B cell (primary cell): ENCODE measurements around the gene MBP. TPM values are rescaled to one million over a fixed set of nuclear protein-coding genes. Genes with fewer than 3 reads are reported as not detected.

Experiments used
- ATAC-seq: fragments of 200-7000 bp; cut with Tn5 transposase; one replicate; pipeline ENCODE4 v1.10.0; 2021; ENCODE audit warnings: low read depth, mild to moderate bottlenecking, moderate number of reproducible peaks, moderate library complexity
- CTCF ChIA-PET: fragments of 350-600 bp; sonication (Branson Sonifier 250); formaldehyde crosslinking; loops from one replicate; lab custom pipeline; 2021; ENCODE audit warnings: antibody characterized with exemption, inconsistent platforms; lab: Charles Lee
- POLR2A ChIA-PET: fragments of 350-600 bp; sonication (Branson Sonifier 250); formaldehyde crosslinking; loops from one replicate; lab custom pipeline; 2021; ENCODE audit warnings: antibody characterized with exemption; lab: Charles Lee
- DNase-seq: peaks from one replicate; pipeline ENCODE4 v3.0.0; 2013
- H2AFZ ChIP-seq: 2 replicates; pipeline ENCODE4 v1.6.1; 2012; ENCODE audit warnings: mild to moderate bottlenecking, low read depth, low read length; ENCODE audit not compliant: insufficient read depth, poor library complexity, severe bottlenecking
- H3K27ac ChIP-seq, 2 donors: 1 replicate in 1 of 2; 2 replicates in 1 of 2; pipeline ENCODE4 v1.5.1; 2012 to 2013; ENCODE audit warnings: low read length in 2 of 2, mild to moderate bottlenecking in 2 of 2, moderate library complexity in 1 of 2
- H3K27me3 ChIP-seq, 4 experiments: fragments of 200-600 bp in 1 of 4; sonication (generic) in 1 of 4; replicated peaks in 1 of 4; 1 replicate in 2 of 4; 2 replicates in 2 of 4; pipeline versions ENCODE4 v1.6.1 to v1.7.0; 2013 to 2016; ENCODE audit warnings: low read length in 3 of 4, mild to moderate bottlenecking in 2 of 4, mixed read lengths in 1 of 4, moderate library complexity in 1 of 4; ENCODE audit not compliant: insufficient read depth in 4 of 4, control insufficient read depth in 3 of 4; ENCODE audit errors: control extremely low read depth in 1 of 4
- H3K36me3 ChIP-seq, 2 experiments: replicated peaks in 1 of 2; 1 replicate in 1 of 2; 2 replicates in 1 of 2; pipeline versions ENCODE4 v1.6.1 to v1.7.1; 2013; ENCODE audit warnings: low read length in 1 of 2; ENCODE audit not compliant: insufficient read depth in 2 of 2, control insufficient read depth in 1 of 2; ENCODE audit errors: control extremely low read depth in 1 of 2, extremely low read depth in 1 of 2
- H3K4me1 ChIP-seq, 2 donors: fragments of 200-600 bp in 1 of 2; sonication (generic) in 1 of 2; 1 replicate in 1 of 2; 2 replicates in 1 of 2; pipeline versions ENCODE4 v1.5.1 to v1.6.1; 2013 to 2017; ENCODE audit warnings: low read length in 2 of 2; ENCODE audit not compliant: control insufficient read depth in 2 of 2, insufficient read depth in 2 of 2
- H3K4me2 ChIP-seq: replicated peaks from 2 replicates; pipeline ENCODE3; 2012; ENCODE audit warnings: mild to moderate bottlenecking, low read depth, low read length; ENCODE audit not compliant: poor library complexity, severe bottlenecking
- H3K4me3 ChIP-seq, 5 experiments: fragments of 200-600 bp in 1 of 5; sonication (generic) in 1 of 5; 1 replicate in 3 of 5; 2 replicates in 2 of 5; pipeline versions ENCODE4 v1.5.1 to v1.7.0; 2011 to 2016; ENCODE audit warnings: low read length in 4 of 5, mild to moderate bottlenecking in 4 of 5, low read depth in 2 of 5, control low read depth in 1 of 5, moderate library complexity in 1 of 5; ENCODE audit not compliant: insufficient read depth in 1 of 5; ENCODE audit errors: control extremely low read depth in 1 of 5, extremely low read depth in 1 of 5
- H3K79me2 ChIP-seq: fragments of 200-600 bp; sonication (generic); one replicate; pipeline ENCODE4 v1.6.0; 2016; ENCODE audit warnings: low read length; ENCODE audit not compliant: control insufficient read depth, insufficient read depth
- H3K9ac ChIP-seq: fragments of 200-600 bp; sonication (generic); 2 replicates; pipeline ENCODE4 v1.6.1; 2017; ENCODE audit warnings: mild to moderate bottlenecking, low read length, moderate library complexity
- H3K9me3 ChIP-seq, 3 donors: one replicate each; pipeline versions ENCODE4 v1.6.1 to v1.7.1; 2013; ENCODE audit warnings: low read length in 2 of 3; ENCODE audit not compliant: control insufficient read depth in 2 of 3, insufficient read depth in 1 of 3; ENCODE audit errors: control extremely low read depth in 1 of 3
- H4K20me1 ChIP-seq: 2 replicates; pipeline ENCODE4 v1.6.0; 2012; ENCODE audit warnings: mild to moderate bottlenecking, low read length; ENCODE audit not compliant: insufficient read depth, control insufficient read depth, poor library complexity, severe bottlenecking
- H3K27ac Mint-ChIP-seq: one replicate; pipeline ENCODE4 v1.8.0; 2021; ENCODE audit warnings: mixed read lengths
- H3K27me3 Mint-ChIP-seq: one replicate; pipeline ENCODE4 v1.8.0; 2021; ENCODE audit warnings: mixed read lengths
- H3K4me1 Mint-ChIP-seq: one replicate; pipeline ENCODE4 v1.8.0; 2021; ENCODE audit warnings: mixed read lengths
- H3K4me3 Mint-ChIP-seq: one replicate; pipeline ENCODE4 v1.8.0; 2021; ENCODE audit warnings: mixed read lengths
- H3K9me3 Mint-ChIP-seq: one replicate; pipeline ENCODE4 v1.8.0; 2022; ENCODE audit warnings: mixed read lengths; ENCODE audit not compliant: insufficient read depth
- EZH2 ChIP-seq: IDR thresholded peaks from 2 replicates; pipeline ENCODE4 v1.6.1; 2012; ENCODE audit warnings: borderline replicate concordance, low read depth, mild to moderate bottlenecking, moderate library complexity, low read length; ENCODE audit not compliant: insufficient read depth, poor library complexity, severe bottlenecking
- WGBS: methylation state at CpG from one replicate; pipeline ENCODE4 v1.1.5; 2013; ENCODE audit warnings: missing lambda C conversion rate; ENCODE audit not compliant: insufficient coverage; 5-methylcytosine and 5-hydroxymethylcytosine counted together
- intact Hi-C: fragments of 100-400 bp; cut with micrococcal nuclease; formaldehyde crosslinking; loops from one replicate; pipeline ENCODE4 v1.10.0; 2022
- polyA plus RNA-seq: library from polyadenylated mRNA; depleted of rRNA; stranded (reverse); fragments of >200 nt; gene quantifications from 2 replicates; pipeline ENCODE4 v1.2.3, GENCODE V29; 2012
- total RNA-seq, 2 donors: library from RNA; stranded (reverse); fragments of 120-200 nt in 1 of 2; gene quantifications; 1 replicate in 1 of 2; 2 replicates in 1 of 2; pipeline versions ENCODE4 v1.2.3 to v1.2.4, GENCODE V29; 2013 to 2022
- TF ChIP-seq, protein P1 (sequence below): fragments of 200-600 bp; IDR thresholded peaks from one replicate; pipeline ENCODE4 v1.8.0; 2022; ENCODE audit warnings: antibody characterized with exemption, mild to moderate bottlenecking

The MBP gene
- total and polyA plus RNA-seq, 2 donors (not counting 1 experiment from before 2014, with no cell fraction given), result 30.1 to 192 TPM

DNA sequence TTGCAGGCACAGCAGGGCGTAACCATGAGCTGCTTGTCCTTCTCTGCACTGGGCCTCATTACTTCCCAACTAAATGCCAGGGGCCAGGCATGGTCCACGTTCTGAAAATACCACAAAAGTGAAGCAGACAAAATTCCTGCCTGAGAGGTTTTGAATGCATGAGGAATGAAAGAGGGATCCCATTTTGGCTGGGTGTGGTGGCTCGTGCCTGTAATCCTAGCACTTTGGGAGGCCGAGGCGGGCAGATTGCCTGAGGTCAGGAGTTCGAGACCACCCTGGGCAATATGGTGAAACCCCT lies 139.5 kb downstream of the MBP start:
- no peaks in the 10 kb centered on the region for H3K36me3 ChIP-seq
- peaks cover 0 to 22% of the 10 kb centered on the region in 2 donors for H3K4me1 ChIP-seq
- Mint-ChIP-seq H3K4me3 (no peak overlapping the region), H3K4me1 (peaks cover 25% of the 10 kb centered on the region), H3K27me3 (no peaks in the 10 kb centered on the region), H3K9me3 (no peaks in the 10 kb centered on the region), H3K27ac (no peak overlapping the region)
- no peak overlapping the region for H3K4me2 ChIP-seq
- TF ChIP-seq, protein P1, sequence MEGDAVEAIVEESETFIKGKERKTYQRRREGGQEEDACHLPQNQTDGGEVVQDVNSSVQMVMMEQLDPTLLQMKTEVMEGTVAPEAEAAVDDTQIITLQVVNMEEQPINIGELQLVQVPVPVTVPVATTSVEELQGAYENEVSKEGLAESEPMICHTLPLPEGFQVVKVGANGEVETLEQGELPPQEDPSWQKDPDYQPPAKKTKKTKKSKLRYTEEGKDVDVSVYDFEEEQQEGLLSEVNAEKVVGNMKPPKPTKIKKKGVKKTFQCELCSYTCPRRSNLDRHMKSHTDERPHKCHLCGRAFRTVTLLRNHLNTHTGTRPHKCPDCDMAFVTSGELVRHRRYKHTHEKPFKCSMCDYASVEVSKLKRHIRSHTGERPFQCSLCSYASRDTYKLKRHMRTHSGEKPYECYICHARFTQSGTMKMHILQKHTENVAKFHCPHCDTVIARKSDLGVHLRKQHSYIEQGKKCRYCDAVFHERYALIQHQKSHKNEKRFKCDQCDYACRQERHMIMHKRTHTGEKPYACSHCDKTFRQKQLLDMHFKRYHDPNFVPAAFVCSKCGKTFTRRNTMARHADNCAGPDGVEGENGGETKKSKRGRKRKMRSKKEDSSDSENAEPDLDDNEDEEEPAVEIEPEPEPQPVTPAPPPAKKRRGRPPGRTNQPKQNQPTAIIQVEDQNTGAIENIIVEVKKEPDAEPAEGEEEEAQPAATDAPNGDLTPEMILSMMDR, result no peak
- TF ChIP-seq EZH2, result no peak
- no peaks in the 10 kb centered on the region for H4K20me1 ChIP-seq
- H2AFZ ChIP-seq, result no peak overlapping the region
- intact Hi-C loops, result no loop called here
- no peak overlapping the region for H3K4me3 ChIP-seq
- WGBS, result 100% methylated on average over 5 of the region's 6 CpGs
- no peak for DNase-seq
- ChIA-PET CTCF (interaction anchor here (1.5 to 7.9 kb wide), 3 partner anchors 7 to 71 kb away, joined by 5 to 43 read pairs (median 35); no protein-coding TSS in a partner anchor), POLR2A (no interaction called here)
- no peak overlapping the region for H3K9ac ChIP-seq
- no peak for ATAC-seq
- no peak overlapping the region for H3K27ac ChIP-seq
- peaks cover 0 to 2% (median 0%) of the 10 kb centered on the region in 4 experiments for H3K27me3 ChIP-seq
- H3K9me3 ChIP-seq, result no peaks in the 10 kb centered on the region
- H3K79me2 ChIP-seq, result no peaks in the 10 kb centered on the region

DNA sequence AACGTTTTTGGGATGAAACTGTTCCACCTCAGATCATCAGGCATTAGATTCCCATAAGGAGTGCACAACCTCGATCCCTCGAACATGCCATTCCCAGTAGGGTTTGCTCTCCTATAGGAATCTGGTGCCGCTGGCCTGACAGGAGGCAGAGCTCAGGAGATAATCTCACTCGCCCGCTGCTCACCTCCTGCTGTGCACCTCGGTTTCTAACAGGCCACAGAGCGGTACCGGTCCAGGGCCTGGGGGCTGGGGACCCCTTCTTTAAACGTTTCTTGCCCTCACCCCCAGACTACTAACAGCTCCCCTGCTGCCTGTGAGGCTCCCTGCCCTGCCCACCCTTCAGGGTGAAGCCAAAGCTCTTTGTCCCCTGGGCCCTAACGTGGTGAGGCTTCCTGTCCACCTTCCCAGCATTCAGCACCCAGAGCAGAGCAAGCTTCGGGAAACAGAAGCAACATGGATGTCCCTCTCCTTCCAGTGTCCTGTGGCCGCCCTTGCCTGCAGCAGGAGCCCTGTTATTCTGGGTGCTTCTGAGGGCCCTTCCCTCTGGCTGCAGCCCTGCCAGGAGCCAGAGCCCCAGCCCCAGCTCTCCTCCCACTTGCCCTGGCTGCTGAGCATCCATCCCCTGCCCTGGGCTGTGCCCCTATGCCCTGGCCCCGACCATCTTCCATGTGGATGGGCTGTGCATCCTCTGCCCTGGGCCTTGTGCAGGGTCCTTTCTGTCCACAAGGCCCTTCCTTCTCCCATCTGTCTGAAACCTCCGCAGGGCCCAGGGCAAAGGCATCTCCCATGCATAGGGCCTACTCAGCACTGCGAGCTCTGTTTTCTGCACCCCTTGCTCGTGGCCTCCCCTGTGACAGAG lies 140.1 kb downstream of the MBP start:
- Histone ChIP-seq H3K27me3 (peaks cover 0 to 2% (median 0%) of the 10 kb centered on the region in 4 experiments), H3K36me3 (no peaks in the 10 kb centered on the region), H3K9me3 (no peaks in the 10 kb centered on the region), H3K9ac (no peak overlapping the region), H3K79me2 (no peaks in the 10 kb centered on the region), H2AFZ (no peak overlapping the region), H3K27ac (no peak overlapping the region), H3K4me1 (peaks cover 0 to 22% of the 10 kb centered on the region in 2 donors), H3K4me3 (no peak overlapping the region), H4K20me1 (no peaks in the 10 kb centered on the region), H3K4me2 (no peak overlapping the region)
- H3K9me3 Mint-ChIP-seq, result no peaks in the 10 kb centered on the region
- WGBS, result 87% methylated on average over 17 of the region's 17 CpGs
- TF ChIP-seq, protein P1, result no peak
- no peak for TF ChIP-seq EZH2
- H3K27me3 Mint-ChIP-seq, result no peaks in the 10 kb centered on the region
- H3K4me1 Mint-ChIP-seq, result peaks cover 25% of the 10 kb centered on the region
- no peak overlapping the region for H3K27ac Mint-ChIP-seq
- CTCF ChIA-PET, result interaction anchor here (1.5 to 7.9 kb wide), 3 partner anchors 8 to 70 kb away, joined by 5 to 43 read pairs (median 35); no protein-coding TSS in a partner anchor
- DNase-seq, result no peak
- no peak for ATAC-seq
- POLR2A ChIA-PET, result no interaction called here
- no peak overlapping the region for H3K4me3 Mint-ChIP-seq
- intact Hi-C loops, result no loop called here
